ENCODE data around the gene GPC5. TPM values are rescaled to one million over a fixed set of nuclear protein-coding genes. Genes with fewer than 3 reads are reported as not detected.
"Not testable (repeated sequence)": the region's sequence is repeated elsewhere in the genome, so short reads cannot be mapped to it uniquely, and the experiment has no call there.

GPC5 gene
- total RNA-seq, 1 donor from 2014 or later, result 8.6 TPM

GRCh38 chr13:92487238-92487637 lies 1088.8 kb downstream of the GPC5 start:
- no peak for DNase-seq

- DNase-seq, result no peak
These were observed 1089.9 kb downstream of the GPC5 start for GRCh38 chr13:92488249-92488852.

- DNase-seq, result no peak
These were observed 1093.4 kb downstream of the GPC5 start for GRCh38 chr13:92491839-92492238.

GRCh38 chr13:92494915-92495314 lies 1096.5 kb downstream of the GPC5 start:
- no peak for DNase-seq

GRCh38 chr13:92500192-92500591 lies 1101.8 kb downstream of the GPC5 start:
- no peak for DNase-seq

- DNase-seq, result no peak
These were observed 1112.0 kb downstream of the GPC5 start for GRCh38 chr13:92510416-92510815.

GRCh38 chr13:92512852-92513251 lies 1114.4 kb downstream of the GPC5 start:
- no peak for DNase-seq

- DNase-seq, result no peak
These were observed 1115.3 kb downstream of the GPC5 start for GRCh38 chr13:92513672-92514071.

GRCh38 chr13:92514420-92515125 lies 1116.2 kb downstream of the GPC5 start:
- no peak for DNase-seq

- DNase-seq, result not testable (repeated sequence)
These were observed 1118.5 kb downstream of the GPC5 start for GRCh38 chr13:92516878-92517277.

GRCh38 chr13:92518622-92519021 lies 1120.2 kb downstream of the GPC5 start:
- not testable (repeated sequence) for DNase-seq

- DNase-seq, result no peak
These were observed 1131.9 kb downstream of the GPC5 start for GRCh38 chr13:92530364-92530763.

- DNase-seq, result no peak
These were observed 1137.0 kb downstream of the GPC5 start for GRCh38 chr13:92535222-92536006.

- DNase-seq, result no peak
These were observed 1139.0 kb downstream of the GPC5 start for GRCh38 chr13:92537471-92537870.

GRCh38 chr13:92538164-92538563 lies 1139.7 kb downstream of the GPC5 start:
- no peak for DNase-seq

GRCh38 chr13:92539148-92539547 lies 1140.7 kb downstream of the GPC5 start:
- not testable (repeated sequence) for DNase-seq

GRCh38 chr13:92547266-92547665 lies 1148.8 kb downstream of the GPC5 start:
- no peak for DNase-seq

GRCh38 chr13:92549276-92549675 lies 1150.9 kb downstream of the GPC5 start:
- DNase-seq, result no peak

GRCh38 chr13:92553470-92554114 lies 1155.2 kb downstream of the GPC5 start:
- no peak for DNase-seq

GRCh38 chr13:92560883-92561282 lies 1162.5 kb downstream of the GPC5 start:
- no peak for DNase-seq

- DNase-seq, result no peak
These were observed 1166.5 kb downstream of the GPC5 start for GRCh38 chr13:92564942-92565341.

GRCh38 chr13:92566767-92567166 lies 1168.3 kb downstream of the GPC5 start:
- no peak for DNase-seq

- DNase-seq, result no peak
These were observed 1173.8 kb downstream of the GPC5 start for GRCh38 chr13:92572190-92572589.

All from occipital lobe (tissue), 2 donors.